WTC11 (cell line): ENCODE results near the gene MAGI2. TPM values are rescaled to one million over a fixed set of nuclear protein-coding genes. Genes with fewer than 3 reads are reported as not detected.

ENCODE experiments used
- ATAC-seq: fragments of 200-7000 bp; cut with Tn5 transposase; 2 replicates; pipeline ENCODE4 v1.10.0; 2021; ENCODE audit warnings: mild to moderate bottlenecking, moderate library complexity
- CTCF ChIA-PET: fragments of 300-600 bp; sonication (Branson Sonifier 250); formaldehyde crosslinking; loops from one replicate; lab custom pipeline; 2021; ENCODE audit warnings: antibody characterized with exemption; lab: Charles Lee
- POLR2A ChIA-PET: fragments of 350-600 bp; sonication (Branson Sonifier 250); formaldehyde crosslinking; loops from one replicate; lab custom pipeline; 2021; ENCODE audit warnings: antibody characterized with exemption; lab: Charles Lee
- DNase-seq: peaks from one replicate; pipeline ENCODE4 v3.0.0; 2021; ENCODE audit warnings: low spot score
- H3K27ac Mint-ChIP-seq: 2 replicates; pipeline ENCODE4 v1.8.0; 2021; ENCODE audit warnings: mixed read lengths
- H3K27me3 Mint-ChIP-seq: 2 replicates; pipeline ENCODE4 v1.8.0; 2021; ENCODE audit warnings: low read depth, mild to moderate bottlenecking, moderate library complexity, mixed read lengths
- H3K36me3 Mint-ChIP-seq: 2 replicates; pipeline ENCODE4 v1.8.0; 2021; ENCODE audit warnings: mixed read lengths
- H3K4me1 Mint-ChIP-seq: 2 replicates; pipeline ENCODE4 v1.8.0; 2022; ENCODE audit warnings: mixed read lengths
- H3K4me3 Mint-ChIP-seq: 2 replicates; pipeline ENCODE4 v1.8.0; 2021; ENCODE audit warnings: mild to moderate bottlenecking, moderate library complexity, mixed read lengths
- H3K9me3 Mint-ChIP-seq: 2 replicates; pipeline ENCODE4 v1.8.0; 2021; ENCODE audit warnings: mixed read lengths
- ARID4B ChIP-seq: sonication (generic); formaldehyde crosslinking; IDR thresholded peaks from 2 replicates; pipeline ENCODE4 v1.8.0; 2023; ENCODE audit warnings: missing genetic modification reagents, mild to moderate bottlenecking, borderline replicate concordance
- ATF6 ChIP-seq: sonication (generic); formaldehyde crosslinking; IDR thresholded peaks from 2 replicates; pipeline ENCODE4 v1.8.1; 2023; ENCODE audit warnings: mild to moderate bottlenecking, missing genetic modification reagents
- ERG ChIP-seq: fragments of 250-450 bp; sonication (Bioruptor Pico); IDR thresholded peaks from 2 replicates; pipeline ENCODE4 v1.8.0; 2021; ENCODE audit warnings: mild to moderate bottlenecking
- IRF2 ChIP-seq: sonication (generic); formaldehyde crosslinking; IDR thresholded peaks from 2 replicates; pipeline ENCODE4 v1.8.0; 2022; ENCODE audit warnings: low read depth, missing genetic modification reagents, borderline replicate concordance
- PRRX2 ChIP-seq: fragments of 250-450 bp; sonication (Bioruptor Pico); IDR thresholded peaks from 2 replicates; pipeline ENCODE4 v1.8.0; 2021; ENCODE audit warnings: mild to moderate bottlenecking
- TP53 ChIP-seq: sonication (generic); formaldehyde crosslinking; IDR thresholded peaks from 2 replicates; pipeline ENCODE4 v1.8.1; 2023; ENCODE audit warnings: mild to moderate bottlenecking, missing genetic modification reagents
- ZNF281 ChIP-seq: sonication (generic); formaldehyde crosslinking; IDR thresholded peaks from 2 replicates; pipeline ENCODE4 v1.8.0; 2023; ENCODE audit warnings: mild to moderate bottlenecking, missing genetic modification reagents
- ZNF396 ChIP-seq: fragments of 250-450 bp; sonication (Bioruptor Pico); IDR thresholded peaks from 2 replicates; pipeline ENCODE4 v1.8.0; 2021; ENCODE audit warnings: mild to moderate bottlenecking, moderate library complexity, borderline replicate concordance
- ZNF512 ChIP-seq: sonication (generic); formaldehyde crosslinking; IDR thresholded peaks from 2 replicates; pipeline ENCODE4 v1.8.1; 2022; ENCODE audit warnings: missing genetic modification reagents, borderline replicate concordance
- total RNA-seq: library from RNA; stranded (reverse); gene quantifications from 3 replicates; pipeline ENCODE4 v1.2.3, GENCODE V29; 2021
- TF ChIP-seq, protein P1 (sequence below): sonication (generic); formaldehyde crosslinking; IDR thresholded peaks from 2 replicates; pipeline ENCODE4 v1.8.0; 2022; ENCODE audit warnings: mild to moderate bottlenecking, missing genetic modification reagents
- TF ChIP-seq, protein P2 (sequence below): sonication (generic); formaldehyde crosslinking; conservative IDR thresholded peaks from 2 replicates; pipeline ENCODE4 v1.8.1; 2023; ENCODE audit warnings: mild to moderate bottlenecking, low read depth, missing genetic modification reagents, moderate library complexity
- TF ChIP-seq, protein P3 (sequence below): sonication (generic); formaldehyde crosslinking; IDR thresholded peaks from 2 replicates; pipeline ENCODE4 v1.8.1; 2023; ENCODE audit warnings: mild to moderate bottlenecking, missing genetic modification reagents, moderate library complexity
- TF ChIP-seq, protein P4 (sequence below): sonication (generic); formaldehyde crosslinking; IDR thresholded peaks from 2 replicates; pipeline ENCODE4 v1.8.1; 2023; ENCODE audit warnings: mild to moderate bottlenecking, moderate library complexity, missing genetic modification reagents

The MAGI2 gene
- total RNA-seq, 1 experiment from 2014 or later: 26.6 TPM

- TF ChIP-seq ZNF281 (CRISPR knock-in tag) (no peak), ARID4B (no peak)
- TF ChIP-seq, protein P1, sequence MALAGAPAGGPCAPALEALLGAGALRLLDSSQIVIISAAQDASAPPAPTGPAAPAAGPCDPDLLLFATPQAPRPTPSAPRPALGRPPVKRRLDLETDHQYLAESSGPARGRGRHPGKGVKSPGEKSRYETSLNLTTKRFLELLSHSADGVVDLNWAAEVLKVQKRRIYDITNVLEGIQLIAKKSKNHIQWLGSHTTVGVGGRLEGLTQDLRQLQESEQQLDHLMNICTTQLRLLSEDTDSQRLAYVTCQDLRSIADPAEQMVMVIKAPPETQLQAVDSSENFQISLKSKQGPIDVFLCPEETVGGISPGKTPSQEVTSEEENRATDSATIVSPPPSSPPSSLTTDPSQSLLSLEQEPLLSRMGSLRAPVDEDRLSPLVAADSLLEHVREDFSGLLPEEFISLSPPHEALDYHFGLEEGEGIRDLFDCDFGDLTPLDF: no peak
- TF ChIP-seq, all 79 proteins: peak for 0
These were observed 47.1 kb downstream of the MAGI2 start (continued) for GRCh38 chr7:79406371-79406770.

GRCh38 chr7:79405368-79405767 lies 48.1 kb downstream of the MAGI2 start:
- H3K27me3 Mint-ChIP-seq: no peaks in the 10 kb centered on the region
- DNase-seq (no peak), ATAC-seq (no peak)
- no peaks in the 10 kb centered on the region for H3K36me3 Mint-ChIP-seq
- H3K9me3 Mint-ChIP-seq: no peaks in the 10 kb centered on the region
- ChIA-PET POLR2A (no interaction called here), CTCF (no interaction called here)
- H3K4me1 Mint-ChIP-seq: no peaks in the 10 kb centered on the region
- H3K4me3 Mint-ChIP-seq: no peak overlapping the region
- no peak overlapping the region for H3K27ac Mint-ChIP-seq
- TF ChIP-seq, protein P2, sequence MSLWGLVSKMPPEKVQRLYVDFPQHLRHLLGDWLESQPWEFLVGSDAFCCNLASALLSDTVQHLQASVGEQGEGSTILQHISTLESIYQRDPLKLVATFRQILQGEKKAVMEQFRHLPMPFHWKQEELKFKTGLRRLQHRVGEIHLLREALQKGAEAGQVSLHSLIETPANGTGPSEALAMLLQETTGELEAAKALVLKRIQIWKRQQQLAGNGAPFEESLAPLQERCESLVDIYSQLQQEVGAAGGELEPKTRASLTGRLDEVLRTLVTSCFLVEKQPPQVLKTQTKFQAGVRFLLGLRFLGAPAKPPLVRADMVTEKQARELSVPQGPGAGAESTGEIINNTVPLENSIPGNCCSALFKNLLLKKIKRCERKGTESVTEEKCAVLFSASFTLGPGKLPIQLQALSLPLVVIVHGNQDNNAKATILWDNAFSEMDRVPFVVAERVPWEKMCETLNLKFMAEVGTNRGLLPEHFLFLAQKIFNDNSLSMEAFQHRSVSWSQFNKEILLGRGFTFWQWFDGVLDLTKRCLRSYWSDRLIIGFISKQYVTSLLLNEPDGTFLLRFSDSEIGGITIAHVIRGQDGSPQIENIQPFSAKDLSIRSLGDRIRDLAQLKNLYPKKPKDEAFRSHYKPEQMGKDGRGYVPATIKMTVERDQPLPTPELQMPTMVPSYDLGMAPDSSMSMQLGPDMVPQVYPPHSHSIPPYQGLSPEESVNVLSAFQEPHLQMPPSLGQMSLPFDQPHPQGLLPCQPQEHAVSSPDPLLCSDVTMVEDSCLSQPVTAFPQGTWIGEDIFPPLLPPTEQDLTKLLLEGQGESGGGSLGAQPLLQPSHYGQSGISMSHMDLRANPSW (CRISPR knock-in tag): no peak
- TF ChIP-seq, protein P3, sequence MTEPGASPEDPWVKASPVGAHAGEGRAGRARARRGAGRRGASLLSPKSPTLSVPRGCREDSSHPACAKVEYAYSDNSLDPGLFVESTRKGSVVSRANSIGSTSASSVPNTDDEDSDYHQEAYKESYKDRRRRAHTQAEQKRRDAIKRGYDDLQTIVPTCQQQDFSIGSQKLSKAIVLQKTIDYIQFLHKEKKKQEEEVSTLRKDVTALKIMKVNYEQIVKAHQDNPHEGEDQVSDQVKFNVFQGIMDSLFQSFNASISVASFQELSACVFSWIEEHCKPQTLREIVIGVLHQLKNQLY: no peak
- TF ChIP-seq ZNF512 (CRISPR knock-in tag): no peak
- no peak for TF ChIP-seq ZNF396 (CRISPR knock-in tag)
- TF ChIP-seq IRF2 (CRISPR knock-in tag): no peak
- TF ChIP-seq TP53 (CRISPR knock-in tag): no peak
- TF ChIP-seq, protein P4, sequence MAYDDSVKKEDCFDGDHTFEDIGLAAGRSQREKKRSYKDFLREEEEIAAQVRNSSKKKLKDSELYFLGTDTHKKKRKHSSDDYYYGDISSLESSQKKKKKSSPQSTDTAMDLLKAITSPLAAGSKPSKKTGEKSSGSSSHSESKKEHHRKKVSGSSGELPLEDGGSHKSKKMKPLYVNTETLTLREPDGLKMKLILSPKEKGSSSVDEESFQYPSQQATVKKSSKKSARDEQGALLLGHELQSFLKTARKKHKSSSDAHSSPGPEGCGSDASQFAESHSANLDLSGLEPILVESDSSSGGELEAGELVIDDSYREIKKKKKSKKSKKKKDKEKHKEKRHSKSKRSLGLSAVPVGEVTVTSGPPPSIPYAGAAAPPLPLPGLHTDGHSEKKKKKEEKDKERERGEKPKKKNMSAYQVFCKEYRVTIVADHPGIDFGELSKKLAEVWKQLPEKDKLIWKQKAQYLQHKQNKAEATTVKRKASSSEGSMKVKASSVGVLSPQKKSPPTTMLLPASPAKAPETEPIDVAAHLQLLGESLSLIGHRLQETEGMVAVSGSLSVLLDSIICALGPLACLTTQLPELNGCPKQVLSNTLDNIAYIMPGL (CRISPR knock-in tag): no peak
- TF ChIP-seq ERG (CRISPR knock-in tag): no peak
- no peak for TF ChIP-seq ATF6 (CRISPR knock-in tag)
- no peak for TF ChIP-seq PRRX2 (CRISPR knock-in tag)
